ENCODE data around the gene RANBP3L.
A peak's percentile ranks its signal among the peaks of the same experiment; 100 is the strongest.

RANBP3L gene

DNA sequence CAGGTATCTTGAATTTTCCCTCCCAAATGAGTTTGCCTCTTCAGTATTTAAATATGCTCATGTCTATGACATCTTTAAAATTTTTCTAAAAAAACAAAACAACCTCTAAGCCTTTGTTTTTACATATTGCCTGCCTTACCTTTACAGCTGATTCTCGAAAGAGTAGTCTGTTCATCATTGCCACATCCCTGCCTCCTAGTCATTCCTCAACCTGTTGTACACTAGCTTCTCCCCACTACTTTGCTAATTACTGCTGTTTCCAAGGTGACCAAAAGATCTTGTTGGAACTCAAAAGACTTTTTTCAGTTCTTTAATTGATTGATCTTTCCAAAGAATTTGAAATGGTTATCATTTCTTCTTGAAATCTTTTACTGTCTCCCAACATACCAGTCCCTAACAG, 58.0 kb downstream of the RANBP3L start:
- no peak for DNase-seq (ENCODE audit: low read depth)

DNA sequence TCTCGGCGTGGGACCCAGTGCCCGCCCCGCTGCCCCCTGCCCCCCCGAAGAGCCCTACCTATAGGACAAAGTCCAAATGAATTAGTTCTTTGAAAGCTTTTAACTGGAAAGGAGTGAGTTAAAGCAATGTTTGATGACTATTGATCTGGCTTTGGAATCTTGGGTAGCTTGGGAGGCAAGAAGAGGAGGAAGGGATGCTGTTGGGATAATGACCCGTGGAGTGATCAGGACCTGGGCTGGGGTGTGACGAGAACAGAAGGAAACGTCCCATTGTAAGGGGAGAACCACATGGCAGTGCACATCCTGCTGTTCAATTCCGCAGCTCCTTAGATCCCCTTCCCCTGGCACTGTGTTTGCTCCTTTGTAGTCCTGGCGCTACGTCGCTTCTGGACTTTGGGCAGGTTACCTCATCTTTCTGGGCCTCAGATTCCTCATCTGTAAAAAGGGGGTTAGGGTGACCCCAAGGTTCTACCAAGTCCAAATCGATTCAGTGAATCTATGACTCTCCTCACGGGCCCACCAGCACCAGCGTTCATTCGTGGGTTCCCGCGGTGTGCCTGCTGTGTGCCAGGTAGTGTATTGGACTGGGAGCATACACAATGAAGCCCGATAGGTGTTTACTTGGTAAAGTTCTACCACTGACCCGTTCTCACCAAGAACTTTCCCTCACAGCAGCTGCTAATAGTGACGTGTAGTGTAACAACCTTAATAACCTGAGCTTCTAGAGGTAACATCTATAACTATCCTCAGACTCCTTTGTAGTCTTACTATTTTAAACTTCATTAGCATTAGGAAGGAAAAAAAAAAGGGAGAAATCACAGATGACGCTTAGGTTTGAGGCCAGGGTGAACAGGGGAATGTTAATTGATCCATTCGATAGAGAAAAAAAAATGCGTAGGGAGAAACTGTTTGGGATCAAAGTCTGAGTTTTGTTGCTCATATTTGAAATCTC, 58.9 kb downstream of the RANBP3L start:
- DNase-seq (ENCODE audit: low read depth) = no peak

DNA sequence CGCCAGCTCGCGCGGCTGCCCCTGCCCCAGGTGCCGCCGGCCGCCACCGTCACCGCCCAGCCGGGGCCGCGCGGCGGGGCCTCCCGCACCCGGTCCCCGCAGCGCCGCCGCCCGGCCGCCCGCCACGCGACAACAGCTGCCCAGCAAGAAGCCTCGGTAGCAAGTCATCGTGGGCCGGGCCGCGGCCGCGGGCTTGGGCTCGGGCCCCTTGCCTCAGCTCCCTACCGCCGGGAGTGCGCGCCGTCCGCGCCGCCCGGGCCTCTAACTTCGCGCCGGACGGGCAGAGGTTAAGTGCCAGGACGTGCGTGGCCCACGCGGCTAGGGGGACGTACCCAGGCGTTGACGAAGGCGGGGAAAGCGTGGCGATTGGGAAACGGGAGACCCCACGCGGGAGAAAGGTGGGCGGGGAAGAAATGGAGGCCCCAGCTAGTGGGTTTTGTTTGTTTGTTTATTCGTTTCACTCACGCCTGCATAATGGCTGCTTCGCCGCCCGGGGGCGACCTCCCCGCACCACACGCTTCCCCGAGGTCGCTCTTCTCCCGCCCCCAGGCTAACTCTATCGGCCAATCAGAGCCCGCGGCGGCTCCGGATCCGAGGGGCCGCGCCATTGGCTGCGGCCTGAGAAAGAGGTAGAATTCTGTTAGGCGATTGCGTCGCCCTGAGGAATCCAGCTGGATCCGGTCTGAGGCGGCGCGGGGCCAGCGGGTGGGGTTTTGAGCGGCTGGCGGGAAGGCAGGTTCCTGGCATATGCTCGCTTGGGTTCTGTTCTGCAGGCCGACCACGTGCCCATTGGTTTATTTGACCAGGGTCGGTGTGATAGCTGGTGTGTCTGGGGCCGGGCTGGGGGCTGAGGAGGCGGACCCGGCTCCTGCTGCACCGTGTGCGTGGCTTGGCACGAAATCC, 59.8 kb downstream of the RANBP3L start, which contains the start of gene NADK2:
NADK2 (minus strand) TSS at position 295 of the 903 bp plus-strand sequence; CDS start at position 168, 127 bp downstream.
- DNase-seq (ENCODE audit: low read depth) = peak; percentile 92

DNA sequence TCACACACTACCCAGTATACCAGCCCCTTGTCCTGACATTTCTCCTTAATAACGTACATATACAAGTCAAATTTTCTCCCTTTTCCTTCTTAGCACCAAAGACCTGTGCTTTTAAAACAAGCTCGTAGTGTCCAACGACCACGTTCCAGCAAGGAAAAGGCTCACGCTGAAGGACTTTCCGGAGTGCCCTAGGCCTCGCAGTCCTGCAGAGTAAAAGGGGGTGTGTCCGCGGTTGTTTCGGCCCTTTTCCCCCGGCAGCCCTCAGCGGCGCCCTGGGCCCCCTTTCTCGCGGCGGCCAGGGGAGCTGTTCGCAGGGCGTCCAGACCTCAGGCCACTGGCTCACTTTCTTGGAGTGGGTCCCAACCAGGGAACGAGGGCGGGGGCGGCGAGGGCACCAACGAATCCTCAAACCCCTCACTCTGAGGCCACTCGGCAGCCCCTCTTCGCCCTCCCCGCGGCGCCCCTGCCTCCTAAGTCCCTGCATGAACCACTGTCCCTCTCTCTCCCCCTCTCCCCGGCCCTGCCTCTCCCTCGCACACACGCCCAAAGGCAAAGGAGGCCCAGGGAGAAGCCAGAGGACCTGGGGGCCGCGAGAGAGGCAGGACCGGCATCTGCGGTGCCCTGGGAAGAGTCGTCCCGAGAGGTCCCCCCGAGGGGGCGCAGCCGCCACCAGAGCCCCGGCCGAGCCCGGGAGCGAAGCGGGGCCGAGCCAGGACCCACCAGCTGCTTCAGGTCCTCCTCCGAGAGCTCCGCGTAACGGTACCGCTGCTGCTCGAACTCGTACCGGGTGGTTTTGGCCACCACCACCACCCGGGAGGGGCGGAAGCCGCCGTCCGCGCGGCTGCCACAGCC, 60.7 kb downstream of the RANBP3L start:
- no peak for DNase-seq (ENCODE audit: low read depth)

DNA sequence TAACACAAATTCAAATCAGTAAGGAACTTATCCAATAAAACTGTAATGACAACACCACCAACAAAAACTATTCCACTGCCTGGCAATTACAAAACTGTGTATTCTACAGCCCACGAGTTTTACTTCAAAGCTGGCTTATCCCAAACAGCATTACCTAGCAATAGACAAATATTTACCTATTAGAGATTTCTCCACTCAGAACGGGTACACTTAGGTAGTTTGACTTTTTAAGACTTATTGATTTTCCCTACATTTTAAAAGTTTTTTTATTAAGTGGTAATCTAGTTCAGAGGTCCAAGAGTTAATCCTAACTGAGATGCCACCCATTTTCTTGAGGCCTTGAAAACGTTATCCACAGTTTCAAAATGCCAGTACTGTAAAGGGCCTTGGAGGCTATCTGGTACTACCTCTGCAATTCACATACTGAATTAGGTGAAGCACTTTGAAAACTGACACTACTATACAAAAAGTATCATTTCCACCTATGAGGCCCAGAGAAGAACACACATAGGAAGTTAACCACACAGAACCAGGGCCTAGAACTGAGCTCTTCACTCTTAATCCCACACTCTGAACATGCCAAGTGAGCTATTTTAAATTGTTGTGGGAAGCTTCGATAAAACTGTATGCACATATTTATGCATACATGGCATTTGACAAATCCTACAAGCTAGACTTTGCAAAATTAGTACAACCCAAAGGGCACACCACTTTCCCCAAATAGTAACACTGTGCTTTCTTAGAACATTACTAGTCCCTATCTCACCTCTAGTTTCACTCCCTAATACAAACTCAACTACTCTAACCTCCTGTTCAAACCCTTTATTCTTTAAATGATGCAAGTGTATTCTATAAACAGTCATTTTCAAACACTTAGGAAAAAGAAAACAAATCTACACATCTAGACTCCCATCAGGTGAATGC, 62.1 kb downstream of the RANBP3L start:
- DNase-seq (ENCODE audit: low read depth) = no peak

DNA sequence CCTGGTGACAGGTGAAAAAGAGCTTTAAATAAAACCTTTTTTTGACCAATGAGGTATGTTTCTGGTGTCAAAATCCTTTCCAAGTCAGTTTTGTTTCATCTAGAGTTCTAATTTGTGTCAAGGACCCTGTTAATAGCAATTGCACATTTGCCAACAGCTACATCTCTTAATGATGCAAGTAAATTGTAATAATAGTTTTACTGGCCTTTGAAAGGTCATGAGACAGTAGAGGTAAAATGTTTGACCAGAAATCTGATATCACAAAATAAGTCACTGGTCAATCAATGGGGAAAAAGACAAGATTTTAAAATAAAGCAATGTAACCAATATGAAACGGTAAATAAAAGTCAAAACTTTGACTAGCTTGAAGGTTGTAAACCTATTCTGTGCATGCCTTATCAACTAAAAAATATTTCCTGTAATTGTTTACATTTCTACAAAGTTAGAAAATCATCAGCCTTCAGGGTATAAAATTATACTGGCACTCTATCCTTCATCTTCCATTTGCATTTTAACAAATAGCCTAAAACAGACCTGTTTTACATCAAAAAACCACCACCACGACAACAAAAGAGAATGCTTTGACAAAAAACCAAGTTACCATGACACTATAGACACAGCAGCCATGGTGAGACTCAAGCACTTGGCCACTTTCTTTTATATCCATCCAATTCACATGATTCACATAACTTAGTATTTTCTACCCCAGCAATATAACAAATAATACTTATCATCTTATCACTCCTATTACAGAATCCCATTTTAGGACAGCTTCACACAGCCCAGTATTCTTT, 63.0 kb downstream of the RANBP3L start:
- no peak for DNase-seq (ENCODE audit: low read depth)

DNA sequence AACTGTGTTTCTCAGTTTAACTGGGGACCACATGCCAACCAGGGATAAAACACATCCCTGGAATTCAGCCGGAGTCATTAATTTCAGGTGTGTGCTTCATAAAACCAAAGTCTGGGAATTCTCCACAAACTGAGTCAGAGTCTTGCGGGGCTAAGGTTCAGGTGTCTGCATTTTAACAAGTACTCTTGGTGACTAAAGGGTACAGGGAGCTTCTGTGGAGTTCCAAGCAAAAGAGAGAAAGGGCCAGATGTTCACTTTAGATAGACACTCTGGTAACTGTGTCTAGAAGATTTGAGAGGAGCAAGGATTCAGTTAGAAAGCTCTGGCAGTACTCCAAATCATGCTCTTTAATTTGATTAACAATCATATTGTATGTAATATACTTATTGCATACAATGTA, 64.0 kb downstream of the RANBP3L start:
- DNase-seq (ENCODE audit: low read depth) = no peak

DNA sequence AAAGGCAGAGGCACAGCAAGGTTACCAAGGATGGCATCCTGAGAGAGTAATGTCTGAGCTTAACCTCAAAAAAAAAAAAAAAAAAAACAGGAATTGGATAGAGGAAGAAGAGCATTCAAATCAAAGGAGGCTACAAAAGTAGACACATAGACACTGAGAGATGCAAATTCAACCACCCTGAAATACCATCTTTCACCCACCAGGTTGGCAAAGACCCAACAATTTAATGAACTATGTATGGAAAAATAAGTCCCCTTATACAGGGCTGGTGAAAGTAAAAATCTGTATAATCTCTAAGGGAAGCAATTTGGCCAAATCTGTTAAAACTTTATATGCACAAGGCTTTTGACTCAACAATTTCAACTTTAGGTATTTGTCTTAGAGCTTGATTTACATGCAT, 64.9 kb downstream of the RANBP3L start:
- DNase-seq (ENCODE audit: low read depth) = no peak

DNA sequence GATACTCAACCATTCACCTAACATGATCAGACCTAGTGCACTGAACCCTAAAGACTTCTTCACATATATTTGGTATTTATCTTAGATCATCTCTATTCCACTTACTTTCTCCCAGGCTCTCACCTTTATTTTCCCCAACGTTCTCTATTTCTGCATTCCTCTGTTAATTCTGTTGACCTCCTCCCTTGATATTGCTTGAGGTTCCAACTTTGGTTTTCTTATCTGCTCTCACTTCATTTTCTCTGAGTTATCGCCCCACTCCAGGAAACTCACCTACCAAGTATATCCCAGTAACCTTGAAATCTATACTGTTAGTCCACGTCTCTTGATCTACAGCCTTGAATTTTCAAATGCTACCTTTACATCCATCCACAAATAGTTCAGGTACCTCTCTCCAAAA, 69.2 kb downstream of the RANBP3L start:
- DNase-seq (ENCODE audit: low read depth) = no peak

DNA sequence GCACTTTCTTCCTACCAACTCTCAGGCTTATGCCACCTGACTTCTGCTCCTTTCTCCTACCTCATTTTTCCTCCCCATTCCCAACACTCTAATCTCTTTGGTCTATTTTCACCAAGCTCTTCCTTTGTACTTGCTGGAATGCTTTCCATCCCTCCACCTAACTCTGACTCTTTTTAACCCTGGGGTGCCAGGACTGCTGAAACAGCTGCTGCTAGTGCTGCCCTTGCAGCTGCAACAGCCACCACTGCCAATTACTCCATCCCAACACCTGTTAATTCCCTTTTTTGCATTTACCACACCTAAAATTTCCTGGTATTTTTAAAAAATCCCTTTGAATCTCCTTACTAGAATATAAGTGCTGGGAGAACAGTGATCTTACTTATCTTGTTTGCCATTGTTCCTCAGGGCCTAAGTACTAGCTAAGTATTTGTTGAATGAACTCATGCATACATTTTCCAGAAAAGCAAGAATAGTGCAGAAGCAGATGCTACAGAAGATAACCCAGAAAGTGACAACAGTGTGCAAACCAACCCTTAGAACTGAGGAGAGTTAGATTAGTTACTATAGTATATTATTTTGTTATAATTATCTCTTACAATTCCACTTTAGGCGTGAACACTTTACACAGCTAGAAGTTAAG, 71.4 kb downstream of the RANBP3L start:
- DNase-seq (ENCODE audit: low read depth) = no peak

DNA sequence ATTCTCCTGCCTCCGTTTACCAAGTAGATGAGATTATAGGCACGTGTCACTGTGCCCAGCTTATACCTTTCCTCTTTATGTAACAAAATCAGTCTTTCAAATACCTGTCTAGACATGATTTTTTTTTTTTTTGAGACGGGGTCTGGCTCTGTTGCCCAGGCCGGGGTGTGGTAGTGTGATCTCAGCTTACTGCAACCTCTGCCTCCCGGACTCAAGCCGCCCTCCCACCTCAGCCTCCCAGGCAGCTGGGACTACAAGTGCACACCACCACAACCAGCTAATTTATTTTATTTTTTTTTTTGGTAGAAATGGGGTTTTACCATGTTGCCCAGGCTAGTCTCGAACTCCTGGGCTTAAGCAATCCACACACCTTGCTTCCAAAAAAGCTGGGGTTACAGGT, 73.2 kb downstream of the RANBP3L start:
- no peak for DNase-seq (ENCODE audit: low read depth)

DNA sequence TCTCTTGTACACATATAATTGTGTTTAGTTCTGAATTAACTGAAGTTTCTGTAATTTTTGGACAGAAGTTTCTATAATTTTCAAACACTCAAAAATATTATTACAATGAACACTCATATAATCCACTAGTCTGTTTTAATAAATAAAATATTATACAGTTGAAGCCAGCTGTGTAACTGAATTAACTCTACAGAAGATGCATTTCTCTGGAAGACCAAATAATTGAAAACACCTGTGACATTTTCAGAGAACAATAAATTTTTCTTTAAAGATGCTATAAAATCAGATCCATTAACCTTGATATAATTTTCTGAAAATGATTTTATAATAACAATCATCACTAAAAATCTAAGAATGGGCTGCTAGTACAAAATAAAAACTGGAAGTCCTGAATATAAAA, 74.7 kb downstream of the RANBP3L start:
- no peak for DNase-seq (ENCODE audit: low read depth)

DNA sequence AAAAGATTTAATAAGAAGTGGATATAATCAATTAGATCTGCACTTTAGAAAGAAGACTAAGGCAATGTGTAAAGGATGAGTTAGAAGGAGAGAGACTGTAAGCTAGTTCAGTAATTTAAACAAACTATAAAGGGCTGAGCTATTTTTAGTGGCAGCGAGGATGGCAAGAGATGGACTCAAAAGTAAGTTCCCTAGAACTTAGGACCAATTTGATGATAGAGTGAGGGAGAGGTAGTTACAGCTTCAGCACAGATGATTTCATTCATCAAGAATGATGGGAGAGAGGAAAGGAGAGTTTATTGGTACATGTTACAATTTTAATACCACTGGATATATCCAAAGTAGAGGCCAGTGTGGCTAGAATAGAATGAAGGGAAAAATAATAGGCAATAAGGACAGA, 79.1 kb downstream of the RANBP3L start:
- DNase-seq (ENCODE audit: low read depth) = no peak

DNA sequence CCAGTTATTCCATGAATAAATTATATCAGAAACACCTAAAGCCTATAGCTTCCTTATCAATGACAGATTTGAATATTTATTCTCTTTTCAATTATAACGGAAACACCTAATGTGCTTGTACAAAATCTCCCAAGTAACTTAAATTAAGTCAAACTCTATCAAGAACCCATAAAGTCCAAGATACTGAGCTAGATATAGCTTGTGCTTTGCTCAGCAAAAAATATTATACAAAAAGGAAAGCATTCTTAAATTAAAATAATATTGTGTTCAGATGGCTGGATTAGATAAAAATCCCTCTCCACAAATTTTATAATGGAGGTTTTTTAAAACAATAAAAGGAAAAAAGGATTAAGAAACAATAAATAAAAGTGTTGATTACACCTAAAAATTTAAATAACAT, 83.7 kb downstream of the RANBP3L start:
- no peak for DNase-seq (ENCODE audit: low read depth)

DNA sequence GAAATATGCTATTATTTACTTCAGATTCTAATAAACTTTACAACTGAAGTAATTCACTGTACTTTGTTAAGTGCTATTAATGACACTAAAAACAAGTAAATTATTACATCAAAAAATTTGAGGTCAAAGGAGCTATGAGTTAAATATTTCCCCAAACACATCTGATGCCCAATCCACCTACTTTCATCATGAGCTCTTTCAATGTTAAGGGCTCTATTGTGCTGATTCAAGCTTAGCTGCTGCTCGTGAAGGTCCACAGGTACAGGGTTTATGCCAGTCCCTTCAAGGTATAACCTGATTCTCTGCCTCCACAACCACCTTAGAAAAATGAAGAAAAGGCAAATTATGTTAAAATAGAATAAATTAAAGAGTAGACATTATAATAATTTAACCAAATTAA, 84.1 kb downstream of the RANBP3L start:
- DNase-seq (ENCODE audit: low read depth) = no peak

DNA sequence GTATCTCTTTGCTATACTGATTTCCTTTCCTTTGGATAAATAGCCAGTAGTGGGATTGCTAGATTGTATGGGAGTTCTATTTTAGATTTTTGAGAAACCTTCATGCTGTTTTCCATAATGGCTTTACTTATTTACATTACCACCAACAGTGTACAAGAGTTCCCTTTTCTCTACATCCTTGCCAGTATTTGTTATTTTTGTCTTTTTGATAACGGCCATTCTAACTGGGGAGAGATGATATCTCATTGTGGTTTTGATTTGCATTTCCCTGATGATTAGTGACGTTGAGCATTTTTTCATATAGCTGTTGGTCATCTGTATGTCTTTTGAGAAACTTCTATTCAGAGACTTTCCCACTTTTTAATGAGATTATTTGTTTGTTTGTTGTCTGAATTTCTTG, 85.8 kb downstream of the RANBP3L start:
- no peak for DNase-seq (ENCODE audit: low read depth)

DNA sequence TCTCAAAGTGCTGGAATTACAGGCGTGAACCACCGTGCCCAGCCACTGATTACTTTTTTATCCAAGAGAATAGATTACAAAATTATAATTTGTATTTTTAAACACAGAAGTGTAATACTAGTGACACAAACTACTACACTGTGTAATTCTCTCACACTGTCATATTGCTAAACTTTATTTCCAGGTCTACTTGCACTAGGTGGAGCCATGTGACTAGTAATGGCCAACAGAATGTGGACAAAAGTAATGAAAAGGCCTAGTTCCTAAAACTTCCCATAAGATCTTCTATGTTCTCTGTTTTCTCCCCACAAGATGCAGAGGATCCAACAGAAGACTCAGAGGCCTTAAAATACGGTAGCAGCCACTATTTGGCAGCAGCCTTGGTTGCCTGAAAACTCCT, 87.3 kb downstream of the RANBP3L start:
- DNase-seq (ENCODE audit: low read depth) = no peak

DNA sequence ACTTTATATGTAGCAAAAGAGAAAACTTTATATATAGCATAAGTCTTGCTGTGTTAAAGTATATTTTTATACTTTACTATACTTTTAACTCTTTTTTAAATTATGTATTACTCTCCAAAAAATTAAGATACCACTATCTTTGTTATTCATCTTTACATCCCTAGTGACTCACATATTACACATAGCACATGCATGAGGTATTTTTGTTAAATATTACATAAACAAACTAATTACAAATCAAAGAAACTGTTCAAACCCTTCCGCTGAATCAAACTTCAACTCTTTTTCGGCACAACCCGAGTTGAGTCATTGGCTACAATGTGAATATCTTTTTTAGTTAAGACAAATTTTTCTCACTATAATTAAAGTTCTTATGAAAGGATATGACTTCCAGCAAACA, 92.0 kb downstream of the RANBP3L start:
- DNase-seq (ENCODE audit: low read depth) = no peak

DNA sequence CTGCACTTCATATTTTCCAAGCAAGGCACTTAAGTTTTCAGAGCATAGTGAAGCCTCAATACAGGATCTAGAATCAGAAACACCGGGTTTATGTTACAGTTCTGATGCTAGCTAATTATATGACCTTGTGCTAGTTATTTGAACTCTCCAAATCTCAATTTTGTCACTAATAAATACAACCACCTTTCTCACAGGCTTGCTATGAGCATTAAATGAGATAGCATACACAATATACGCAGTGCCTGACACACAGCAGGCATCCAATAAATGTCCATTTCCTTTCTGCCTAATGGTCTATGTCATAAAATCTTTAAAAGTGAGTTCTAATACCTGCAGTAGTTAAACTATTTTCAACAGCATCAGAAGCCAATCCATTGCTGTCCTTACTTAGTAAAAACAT, 92.9 kb downstream of the RANBP3L start:
- no peak for DNase-seq (ENCODE audit: low read depth)

DNA sequence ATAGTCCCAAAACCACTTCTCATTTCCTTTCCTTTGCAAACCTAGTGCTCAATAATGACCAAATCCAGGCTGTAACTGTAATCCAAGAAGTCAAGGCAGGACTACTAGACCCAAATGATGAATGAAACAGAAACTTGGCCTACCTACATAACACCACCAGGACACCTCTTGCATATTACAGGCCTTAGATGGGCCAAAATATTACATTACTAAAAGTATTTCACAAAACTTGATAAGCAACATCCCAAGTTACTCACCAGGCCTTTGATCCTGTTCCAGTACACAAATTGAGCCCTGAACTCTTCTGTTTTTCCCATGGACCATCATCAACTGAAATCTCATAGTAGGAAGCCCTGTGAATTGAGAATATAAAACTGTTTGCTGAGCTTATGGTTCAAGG, 94.8 kb downstream of the RANBP3L start:
- no peak for DNase-seq (ENCODE audit: low read depth)

Measured in T-helper 22 cell (primary cell).